GM12878 (cell line): ENCODE measurements around the gene NUTM1. TPM values are rescaled to one million over a fixed set of nuclear protein-coding genes. Genes with fewer than 3 reads are reported as not detected.

ENCODE experiments used
- ATAC-seq: fragments of 200-7000 bp; cut with Tn5 transposase; 3 replicates; pipeline ENCODE4 v1.9.1; 2020; ENCODE audit warnings: mild to moderate bottlenecking, moderate library complexity
- BruUV-seq: library from RNA; stranded (reverse); fragments of 400-500 nt; replicated peaks from 2 replicates; lab custom pipeline; 2021; lab: Mats Ljungman, UMichigan
- CTCF ChIA-PET: fragments of 300-600 bp; sonication (Branson Sonifier 250); formaldehyde crosslinking; extraction: SDS; loops from one replicate; lab custom pipeline; 2021; ENCODE audit warnings: inconsistent platforms; lab: Yijun Ruan, JAX
- POLR2A ChIA-PET: fragments of 350-600 bp; formaldehyde crosslinking; extraction: SDS; loops from one replicate; lab custom pipeline; 2021; ENCODE audit warnings: inconsistent platforms; lab: Charles Lee
- RAD21 ChIA-PET: fragments of 300-600 bp; sonication (Branson Sonifier 250); formaldehyde crosslinking; loops from one replicate; lab custom pipeline; 2023; ENCODE audit warnings: antibody characterized with exemption; ENCODE audit not compliant: unreplicated experiment; lab: Charles Lee
- SMC1A ChIA-PET: fragments of 300-600 bp; sonication (Branson Sonifier 250); formaldehyde crosslinking; loops from one replicate; lab custom pipeline; 2023; ENCODE audit not compliant: unreplicated experiment, uncharacterized antibody; lab: Charles Lee
- DNase-seq: peaks from one replicate; pipeline ENCODE4 v3.0.0-alpha.2; 2011; ENCODE audit warnings: low read depth, low spot score
- FAIRE-seq: peaks from 3 replicates; lab custom pipeline; 2011; peaks lifted over from hg19 to GRCh38; lab: Jason Lieb, UNC
- H2AFZ ChIP-seq: 2 replicates; pipeline ENCODE4 v1.6.0; 2011; ENCODE audit warnings: low read depth, low read length, control low read depth; ENCODE audit not compliant: control insufficient read depth
- H3K27ac ChIP-seq: 2 replicates; pipeline ENCODE4 v1.5.1; 2011; ENCODE audit warnings: control low read depth; ENCODE audit not compliant: control insufficient read depth, insufficient read depth
- H3K27me3 ChIP-seq, 2 experiments: replicated peaks in 1 of 2; 2 replicates each; pipeline versions ENCODE4 v1.6.0 to v1.6.1; 2011; ENCODE audit warnings: low read length in 1 of 2; ENCODE audit not compliant: control insufficient read depth in 2 of 2, insufficient read depth in 2 of 2
- H3K36me3 ChIP-seq, 2 experiments: 2 replicates each; pipeline ENCODE4 v1.5.1; 2011; ENCODE audit warnings: low read length in 1 of 2; ENCODE audit not compliant: control insufficient read depth in 2 of 2, insufficient read depth in 2 of 2
- H3K4me1 ChIP-seq: 2 replicates; pipeline ENCODE4 v1.6.1; 2011; ENCODE audit warnings: mild to moderate bottlenecking, low read length, moderate library complexity, mixed read lengths; ENCODE audit not compliant: control insufficient read depth, insufficient read depth
- H3K4me2 ChIP-seq: 2 replicates; pipeline ENCODE4 v1.6.0; 2011; ENCODE audit warnings: control low read depth; ENCODE audit not compliant: control insufficient read depth, insufficient read depth
- H3K4me3 ChIP-seq: fragments of 200-600 bp; sonication (generic); 2 replicates; pipeline ENCODE4 v1.5.1; 2016
- H3K79me2 ChIP-seq: 2 replicates; pipeline ENCODE4 v1.6.0; 2011; ENCODE audit warnings: low read length; ENCODE audit not compliant: control insufficient read depth, insufficient read depth
- H3K9ac ChIP-seq: 2 replicates; pipeline ENCODE4 v1.8.0; 2011; ENCODE audit warnings: low read length, control low read depth, mixed read lengths; ENCODE audit not compliant: control insufficient read depth, insufficient read depth
- H3K9me3 ChIP-seq: replicated peaks from 3 replicates; pipeline ENCODE4 v1.5.1; 2011; ENCODE audit warnings: mild to moderate bottlenecking, low read length; ENCODE audit not compliant: control insufficient read depth, insufficient read depth
- H4K20me1 ChIP-seq: 2 replicates; pipeline ENCODE4 v1.6.0; 2011; ENCODE audit not compliant: control insufficient read depth, insufficient read depth
- CHD1 ChIP-seq: IDR thresholded peaks from 2 replicates; pipeline ENCODE4 v1.6.1; 2012; ENCODE audit warnings: low read depth, low read length, improper control_type of control experiment
- E2F8 ChIP-seq: fragments of 450-650 bp; IDR thresholded peaks from 2 replicates; pipeline ENCODE4 v1.6.1; 2018; ENCODE audit warnings: mild to moderate bottlenecking, low read depth, moderate library complexity; ENCODE audit not compliant: partially characterized antibody
- ETV6 ChIP-seq, 2 experiments: fragments of 450-650 bp in 1 of 2; IDR thresholded peaks in 1 of 2; conservative IDR thresholded peaks in 1 of 2; 2 replicates each; pipeline ENCODE4 v1.6.1; 2014; ENCODE audit warnings: antibody characterized with exemption in 1 of 2, borderline replicate concordance in 1 of 2, low read depth in 1 of 2, mild to moderate bottlenecking in 1 of 2, moderate library complexity in 1 of 2
- NFYA ChIP-seq: IDR thresholded peaks from 2 replicates; pipeline ENCODE4 v1.6.1; 2011; ENCODE audit warnings: low read depth, mild to moderate bottlenecking, low read length, improper control_type of control experiment, borderline replicate concordance
- PAX5 ChIP-seq: IDR thresholded peaks from 2 replicates; pipeline ENCODE4 v1.6.1; 2011; ENCODE audit warnings: low read depth, low read length, borderline replicate concordance
- PML ChIP-seq: IDR thresholded peaks from 2 replicates; pipeline ENCODE4 v1.6.1; 2012; ENCODE audit warnings: low read length, inconsistent platforms
- STAT3 ChIP-seq: IDR thresholded peaks from 2 replicates; pipeline ENCODE4 v1.6.1; 2011; ENCODE audit warnings: low read depth, low read length, improper control_type of control experiment
- SUPT20H ChIP-seq: IDR thresholded peaks from 2 replicates; pipeline ENCODE4 v1.6.1; 2011; ENCODE audit warnings: low read depth, mild to moderate bottlenecking, low read length, moderate library complexity, borderline replicate concordance; ENCODE audit not compliant: control insufficient read depth
- WRNIP1 ChIP-seq: IDR thresholded peaks from 2 replicates; pipeline ENCODE4 v1.6.1; 2011; ENCODE audit warnings: low read depth, low read length, improper control_type of control experiment, borderline replicate concordance
- ZNF207 ChIP-seq: fragments of 450-650 bp; IDR thresholded peaks from 2 replicates; pipeline ENCODE4 v1.6.1; 2014; ENCODE audit warnings: antibody characterized with exemption, mild to moderate bottlenecking, borderline replicate concordance
- ZNF24 ChIP-seq: fragments of 450-650 bp; IDR thresholded peaks from 2 replicates; pipeline ENCODE4 v1.6.1; 2017; ENCODE audit warnings: antibody characterized with exemption, mild to moderate bottlenecking
- ZNF622 ChIP-seq: fragments of 450-650 bp; IDR thresholded peaks from 2 replicates; pipeline ENCODE4 v1.6.1; 2017; ENCODE audit warnings: mild to moderate bottlenecking, inconsistent platforms
- WGBS: methylation state at CpG from one replicate; pipeline ENCODE4 v1.1.6; 2016; ENCODE audit warnings: low lambda C conversion rate; ENCODE audit not compliant: insufficient replicate concordance, insufficient coverage; ENCODE audit errors: missing lambda C conversion rate; 5-methylcytosine and 5-hydroxymethylcytosine counted together
- in situ Hi-C: fragments of 300-500 bp; cut with MboI; formaldehyde crosslinking; loops from 9 replicates; pipeline ENCODE4 v1.14.3; 2018; ENCODE audit warnings: mixed read lengths
- intact Hi-C: fragments of 100-400 bp; cut with micrococcal nuclease; formaldehyde crosslinking; loops from one replicate; pipeline ENCODE4 v1.14.2; 2022; ENCODE audit not compliant: unreplicated experiment
- polyA plus RNA-seq, 11 experiments: library from polyadenylated mRNA; depleted of rRNA in 4 of 11; unstranded in 6 of 11; stranded (reverse) in 5 of 11; fragments of >200 nt; fragmentation: Nextera tagmentation in 4 of 11; fragmentation: Illumina TruSeq in 1 of 11; extraction: Ambion mirVana in 4 of 11; extraction: Trizol in 1 of 11; gene quantifications; 1 replicate in 1 of 11; 2 replicates in 10 of 11; pipeline versions ENCODE4 v1.2.1 to v1.2.3, GENCODE V29; 2011 to 2016; ENCODE audit warnings: inconsistent platforms in 2 of 11, missing spikeins in 2 of 11, low read depth in 1 of 11
- total RNA-seq, 4 experiments: library from RNA; depleted of rRNA in 3 of 4; stranded (reverse); fragments of >200 nt in 3 of 4; fragmentation: Illumina TruSeq in 1 of 4; extraction: Trizol in 1 of 4; gene quantifications; 2 replicates each; pipeline versions ENCODE4 v1.2.1 to v1.2.3, GENCODE V29; 2013 to 2021
- TF ChIP-seq, protein P1 (sequence below): fragments of 150-350 bp; IDR thresholded peaks from 2 replicates; pipeline ENCODE4 v1.6.1; 2016; ENCODE audit warnings: low read depth, low read length
- TF ChIP-seq, protein P2 (sequence below): fragments of 150-350 bp; IDR thresholded peaks from 2 replicates; pipeline ENCODE4 v1.6.1; 2014; ENCODE audit warnings: mild to moderate bottlenecking, low read depth, low read length

The NUTM1 gene
- total and polyA plus RNA-seq, 10 of the 15 experiments (the other 5 are each of a cell fraction or from before 2014, with no cell fraction given): under 0.01 to 0.05 TPM; not detected in 8

DNA sequence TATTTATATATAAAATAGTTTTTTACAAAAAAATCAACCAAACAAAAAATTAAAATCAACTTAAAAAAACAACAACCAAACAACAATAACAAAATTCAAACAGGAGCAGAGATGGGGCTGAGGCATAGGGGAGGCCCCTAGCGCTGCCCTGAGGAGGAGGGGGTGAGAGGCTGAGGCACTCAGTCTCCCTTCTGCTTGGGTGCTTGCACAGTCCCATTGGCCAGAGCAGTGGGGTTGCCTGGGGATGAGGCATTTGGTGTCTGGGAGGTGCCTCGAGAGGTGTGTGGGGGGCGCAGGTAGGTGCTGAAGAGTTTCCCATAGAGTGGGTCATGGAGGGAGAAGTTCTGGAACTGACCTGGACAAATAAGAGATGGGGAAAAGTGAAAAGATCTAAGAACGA, 15.8 kb downstream of the NUTM1 start:
- no peak for FAIRE-seq
- H3K9ac ChIP-seq: no peak overlapping the region
- no TSS peak for BruUV-seq
- H3K27ac ChIP-seq: no peak overlapping the region
- WGBS: 98% methylated on average over 4 of the region's 4 CpGs
- no peak overlapping the region for H3K4me3 ChIP-seq
- ChIA-PET POLR2A (interaction anchor here (0.5 to 1.5 kb wide), 2 partner anchors 8 to 285 kb away, joined by 3 to 6 read pairs; partner anchors contain the start of gene LPCAT4), SMC1A (interaction anchor here (0.6 to 1.1 kb wide), 2 partner anchors 23 to 42 kb away, joined by 3 read pairs; no protein-coding TSS in a partner anchor), CTCF (interaction anchor here (1.5 kb wide), 1 partner anchor 9 kb away, joined by 3 read pairs; no protein-coding TSS in a partner anchor), RAD21 (interaction anchor here (1.5 kb wide), 1 partner anchor 9 kb away, joined by 3 read pairs; the partner anchor contains the start of gene LPCAT4)
- no peaks in the 10 kb centered on the region for H3K79me2 ChIP-seq
- H4K20me1 ChIP-seq: no peaks in the 10 kb centered on the region
- intact Hi-C loops: no loop called here
- no peak for DNase-seq
- H3K36me3 ChIP-seq: peaks cover 0 to 18% of the 10 kb centered on the region in 2 experiments
- no peak overlapping the region for H2AFZ ChIP-seq
- in situ Hi-C loops: no loop called here
- no peaks in the 10 kb centered on the region for H3K27me3 ChIP-seq
- no peak for ATAC-seq
- no peaks in the 10 kb centered on the region for H3K4me1 ChIP-seq
- no peaks in the 10 kb centered on the region for H3K9me3 ChIP-seq
- no peak overlapping the region for H3K4me2 ChIP-seq
- TF ChIP-seq ZNF207 (no peak), PAX5 (no peak), NFYA (no peak), ZNF24 (no peak), SUPT20H (no peak), CHD1 (no peak), WRNIP1 (no peak), PML (no peak), ZNF622 (no peak), ETV6 (conservative IDR thresholded peaks at IDR 0.05 in 1 of 2, IDR thresholded peaks at IDR 0.05 in 1 of 2; ENCODE audit: borderline replicate concordance in 1 of 2, low read depth in 1 of 2) (no peak), STAT3 (no peak), E2F8 (no peak)
- TF ChIP-seq, protein P1, sequence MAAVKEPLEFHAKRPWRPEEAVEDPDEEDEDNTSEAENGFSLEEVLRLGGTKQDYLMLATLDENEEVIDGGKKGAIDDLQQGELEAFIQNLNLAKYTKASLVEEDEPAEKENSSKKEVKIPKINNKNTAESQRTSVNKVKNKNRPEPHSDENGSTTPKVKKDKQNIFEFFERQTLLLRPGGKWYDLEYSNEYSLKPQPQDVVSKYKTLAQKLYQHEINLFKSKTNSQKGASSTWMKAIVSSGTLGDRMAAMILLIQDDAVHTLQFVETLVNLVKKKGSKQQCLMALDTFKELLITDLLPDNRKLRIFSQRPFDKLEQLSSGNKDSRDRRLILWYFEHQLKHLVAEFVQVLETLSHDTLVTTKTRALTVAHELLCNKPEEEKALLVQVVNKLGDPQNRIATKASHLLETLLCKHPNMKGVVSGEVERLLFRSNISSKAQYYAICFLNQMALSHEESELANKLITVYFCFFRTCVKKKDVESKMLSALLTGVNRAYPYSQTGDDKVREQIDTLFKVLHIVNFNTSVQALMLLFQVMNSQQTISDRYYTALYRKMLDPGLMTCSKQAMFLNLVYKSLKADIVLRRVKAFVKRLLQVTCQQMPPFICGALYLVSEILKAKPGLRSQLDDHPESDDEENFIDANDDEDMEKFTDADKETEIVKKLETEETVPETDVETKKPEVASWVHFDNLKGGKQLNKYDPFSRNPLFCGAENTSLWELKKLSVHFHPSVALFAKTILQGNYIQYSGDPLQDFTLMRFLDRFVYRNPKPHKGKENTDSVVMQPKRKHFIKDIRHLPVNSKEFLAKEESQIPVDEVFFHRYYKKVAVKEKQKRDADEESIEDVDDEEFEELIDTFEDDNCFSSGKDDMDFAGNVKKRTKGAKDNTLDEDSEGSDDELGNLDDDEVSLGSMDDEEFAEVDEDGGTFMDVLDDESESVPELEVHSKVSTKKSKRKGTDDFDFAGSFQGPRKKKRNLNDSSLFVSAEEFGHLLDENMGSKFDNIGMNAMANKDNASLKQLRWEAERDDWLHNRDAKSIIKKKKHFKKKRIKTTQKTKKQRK: no peak
- TF ChIP-seq, protein P2, sequence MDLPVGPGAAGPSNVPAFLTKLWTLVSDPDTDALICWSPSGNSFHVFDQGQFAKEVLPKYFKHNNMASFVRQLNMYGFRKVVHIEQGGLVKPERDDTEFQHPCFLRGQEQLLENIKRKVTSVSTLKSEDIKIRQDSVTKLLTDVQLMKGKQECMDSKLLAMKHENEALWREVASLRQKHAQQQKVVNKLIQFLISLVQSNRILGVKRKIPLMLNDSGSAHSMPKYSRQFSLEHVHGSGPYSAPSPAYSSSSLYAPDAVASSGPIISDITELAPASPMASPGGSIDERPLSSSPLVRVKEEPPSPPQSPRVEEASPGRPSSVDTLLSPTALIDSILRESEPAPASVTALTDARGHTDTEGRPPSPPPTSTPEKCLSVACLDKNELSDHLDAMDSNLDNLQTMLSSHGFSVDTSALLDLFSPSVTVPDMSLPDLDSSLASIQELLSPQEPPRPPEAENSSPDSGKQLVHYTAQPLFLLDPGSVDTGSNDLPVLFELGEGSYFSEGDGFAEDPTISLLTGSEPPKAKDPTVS: no peak
